ENCODE data around the gene SPTB. TPM values are rescaled to one million over a fixed set of nuclear protein-coding genes. Genes with fewer than 3 reads are reported as not detected.

The SPTB gene
- total RNA-seq, 4 donors from 2014 or later: 1.1 to 3.5 (median 1.4) TPM

DNA sequence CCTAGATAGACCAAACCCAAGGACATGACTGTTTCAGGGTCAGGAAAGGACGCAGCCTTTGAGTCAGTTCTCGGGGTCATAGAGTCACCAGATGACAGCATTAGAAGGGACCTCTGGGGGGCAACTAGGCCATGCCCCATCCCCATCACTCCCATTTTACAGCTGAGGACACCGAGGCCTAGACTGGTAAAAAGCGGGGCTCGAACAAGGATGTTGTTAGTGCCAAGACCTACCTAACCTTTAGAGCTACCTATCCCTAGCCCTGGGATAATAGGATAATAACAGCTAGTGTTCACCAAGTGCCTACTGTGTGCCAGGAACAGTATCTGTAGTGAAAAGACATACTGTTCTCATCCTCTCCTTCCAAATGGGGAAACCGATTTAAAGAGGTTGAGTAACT is 126.8 kb downstream of the SPTB start:
- no peak for TF ChIP-seq CTCF (IDR thresholded peaks at IDR 0.05)
- ATAC-seq (ENCODE audit: low FRiP score) (no peak), DNase-seq (ENCODE audit: low spot score) (no peak)

- TF ChIP-seq CTCF (IDR thresholded peaks at IDR 0.05): no peak
- ATAC-seq (ENCODE audit: low FRiP score) (no peak), DNase-seq (ENCODE audit: low spot score) (no peak)
Observed at GRCh38 chr14:64748995-64749714, 130.6 kb downstream of the SPTB start.

DNA sequence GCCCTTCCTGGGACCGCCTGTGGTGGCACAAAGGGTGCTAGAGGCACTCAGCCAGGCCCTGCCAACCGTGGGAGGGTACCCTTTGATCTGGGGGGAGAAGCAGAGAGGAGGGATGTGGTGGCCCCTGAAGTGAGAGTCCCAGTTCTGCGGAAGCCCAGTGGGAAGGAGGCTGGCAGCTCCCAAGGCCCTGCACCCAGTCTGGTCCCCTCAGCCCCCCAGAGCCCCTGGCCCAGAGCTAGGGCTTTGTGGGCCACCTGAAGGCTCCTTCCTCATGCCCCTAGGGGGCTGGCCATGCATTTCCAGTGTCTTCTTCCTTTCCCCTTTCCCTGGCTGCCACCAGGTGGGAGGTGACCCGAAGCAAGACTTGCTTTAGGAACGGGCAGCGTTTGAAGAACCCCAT is 131.2 kb downstream of the SPTB start:
- ATAC-seq (ENCODE audit: low FRiP score): no peak
- no peak for TF ChIP-seq CTCF (IDR thresholded peaks at IDR 0.05)
- DNase-seq (ENCODE audit: low spot score): no peak

GRCh38 chr14:64747327-64747726 is 132.4 kb downstream of the SPTB start:
- DNase-seq (ENCODE audit: low spot score) (no peak), ATAC-seq (ENCODE audit: low FRiP score) (no peak)
- TF ChIP-seq CTCF (IDR thresholded peaks at IDR 0.05): no peak

GRCh38 chr14:64746298-64747250 is 133.1 kb downstream of the SPTB start:
- no peak for DNase-seq (ENCODE audit: low spot score)
- ATAC-seq (ENCODE audit: low FRiP score): no peak
- TF ChIP-seq CTCF (IDR thresholded peaks at IDR 0.05): no peak

GRCh38 chr14:64745511-64746091 is 134.1 kb downstream of the SPTB start:
- ATAC-seq (ENCODE audit: low FRiP score): peak; percentile 59
- no peak for DNase-seq (ENCODE audit: low spot score)
- no peak for TF ChIP-seq CTCF (IDR thresholded peaks at IDR 0.05)

Data from omental fat pad (tissue), 4 donors.